Neural cell (in vitro differentiated cells): ENCODE results near the gene ANK2. TPM values are rescaled to one million over a fixed set of nuclear protein-coding genes. Genes with fewer than 3 reads are reported as not detected.

ENCODE experiments used
- H2AFZ ChIP-seq: fragments of 200-600, 300-800 bp; sonication (generic), shearing (Covaris generic); 2 replicates; pipeline ENCODE4 v1.6.0; 2014; ENCODE audit warnings: low read depth, mild to moderate bottlenecking, antibody characterized with exemption, low read length, moderate library complexity
- H3F3A ChIP-seq: fragments of 200-600 bp; shearing (Covaris generic); 2 replicates; pipeline ENCODE4 v1.6.1; 2016; ENCODE audit warnings: mild to moderate bottlenecking, moderate library complexity, mixed read lengths, antibody characterized with exemption, low read length; ENCODE audit not compliant: insufficient read depth, poor library complexity, severe bottlenecking
- H3K27ac ChIP-seq: fragments of 200-600, 300-800 bp; sonication (generic), shearing (Covaris generic); 2 replicates; pipeline ENCODE4 v1.5.1; 2014; ENCODE audit warnings: mild to moderate bottlenecking, low read length, moderate library complexity
- H3K27me3 ChIP-seq: fragments of 300-800, 200-600 bp; sonication (generic), shearing (Covaris generic); 2 replicates; pipeline ENCODE4 v1.6.0; 2014; ENCODE audit warnings: mild to moderate bottlenecking, low read depth, low read length, moderate library complexity; ENCODE audit not compliant: insufficient read depth
- H3K36me3 ChIP-seq: fragments of 300-800, 200-600 bp; sonication (generic), shearing (Covaris generic); 2 replicates; pipeline ENCODE4 v1.5.1; 2014; ENCODE audit warnings: mild to moderate bottlenecking, antibody characterized with exemption, low read length, moderate library complexity; ENCODE audit not compliant: insufficient read depth
- H3K4me2 ChIP-seq: fragments of 300-800, 200-600 bp; sonication (generic), shearing (Covaris generic); 2 replicates; pipeline ENCODE4 v1.6.0; 2014; ENCODE audit warnings: mild to moderate bottlenecking, low read length
- H3K4me3 ChIP-seq: fragments of 300-800, 200-600 bp; sonication (generic), shearing (Covaris generic); 2 replicates; pipeline ENCODE4 v1.5.1; 2014; ENCODE audit warnings: mild to moderate bottlenecking, low read length, moderate library complexity
- H3K79me2 ChIP-seq: fragments of 200-600 bp; shearing (Covaris generic); replicated peaks from 2 replicates; pipeline ENCODE4 v1.6.0; 2014; ENCODE audit warnings: mild to moderate bottlenecking, low read length, moderate library complexity; ENCODE audit not compliant: insufficient read depth
- H3K9ac ChIP-seq: fragments of 300-800, 200-600 bp; sonication (generic), shearing (Covaris generic); 2 replicates; pipeline ENCODE4 v1.6.1; 2016; ENCODE audit warnings: mild to moderate bottlenecking, low read length, mixed read lengths
- H3K9me2 ChIP-seq: fragments of 200-600 bp; shearing (Covaris generic); 2 replicates; pipeline ENCODE4 v1.6.1; 2016; ENCODE audit warnings: mild to moderate bottlenecking, low read length, mixed read lengths; ENCODE audit not compliant: insufficient read depth
- H3K9me3 ChIP-seq: fragments of 200-600, 300-800 bp; sonication (generic), shearing (Covaris generic); 2 replicates; pipeline ENCODE4 v1.6.1; 2016; ENCODE audit warnings: mild to moderate bottlenecking, mixed run types, low read length, moderate library complexity, mixed read lengths
- H4K20me1 ChIP-seq: fragments of 200-600 bp; shearing (Covaris generic); 2 replicates; pipeline ENCODE4 v1.6.1; 2016; ENCODE audit warnings: mild to moderate bottlenecking, mixed run types; ENCODE audit not compliant: insufficient read depth
- CTCF ChIP-seq: fragments of 450-650 bp; IDR thresholded peaks from 2 replicates; pipeline ENCODE4 v1.5.1; 2014; ENCODE audit warnings: antibody characterized with exemption, mild to moderate bottlenecking, moderate library complexity; ENCODE audit not compliant: poor library complexity, severe bottlenecking
- EP300 ChIP-seq: fragments of 450-650 bp; conservative IDR thresholded peaks from 2 replicates; pipeline ENCODE4 v1.6.1; 2014; ENCODE audit warnings: antibody characterized with exemption, mild to moderate bottlenecking, moderate library complexity; ENCODE audit not compliant: poor library complexity, severe bottlenecking
- EZH2 ChIP-seq: fragments of 200-600, 300-800 bp; shearing (Covaris generic), sonication (generic); IDR thresholded peaks from 2 replicates; pipeline ENCODE4 v1.6.1; 2014; ENCODE audit warnings: antibody characterized with exemption, low read length, borderline replicate concordance, mild to moderate bottlenecking; ENCODE audit not compliant: insufficient read depth, poor library complexity, severe bottlenecking
- MXI1 ChIP-seq: fragments of 450-650 bp; conservative IDR thresholded peaks from 2 replicates; pipeline ENCODE4 v1.6.1; 2014; ENCODE audit warnings: antibody characterized with exemption, mild to moderate bottlenecking; ENCODE audit not compliant: poor library complexity, severe bottlenecking
- POLR2AphosphoS5 ChIP-seq: IDR thresholded peaks from 2 replicates; pipeline ENCODE4 v1.6.1; 2012
- RAD21 ChIP-seq: fragments of 450-650 bp; conservative IDR thresholded peaks from 2 replicates; pipeline ENCODE4 v1.6.1; 2014; ENCODE audit warnings: antibody characterized with exemption, mild to moderate bottlenecking, moderate library complexity
- REST ChIP-seq: IDR thresholded peaks from 2 replicates; pipeline ENCODE4 v1.6.1; 2012; ENCODE audit warnings: borderline replicate concordance
- SMC3 ChIP-seq: fragments of 450-650 bp; conservative IDR thresholded peaks from 2 replicates; pipeline ENCODE4 v1.6.1; 2014; ENCODE audit warnings: antibody characterized with exemption, mild to moderate bottlenecking, moderate library complexity; ENCODE audit not compliant: poor library complexity
- TAF1 ChIP-seq: IDR thresholded peaks from 2 replicates; pipeline ENCODE4 v1.6.1; 2012; ENCODE audit warnings: low read depth
- polyA plus RNA-seq: library from polyadenylated mRNA; depleted of rRNA; stranded (reverse); fragments of >200 nt; gene quantifications from 2 replicates; pipeline ENCODE4 v1.2.3, GENCODE V29; 2014

The ANK2 gene
- polyA plus RNA-seq, 1 donor from 2014 or later: 52.0 TPM

- Histone ChIP-seq H3K27ac (no peak overlapping the region), H3K79me2 (peaks cover 4% of the 10 kb centered on the region)
Observed at GRCh38 chr4:113080624-113081023, 31.2 kb downstream of the ANK2 start.

GRCh38 chr4:113083346-113083745 lies 33.9 kb downstream of the ANK2 start:
- no peak for TF ChIP-seq REST
- no peak for TF ChIP-seq CTCF
- no peak overlapping the region for H3K27ac ChIP-seq

More at GRCh38 chr4:113080624-113081023, 31.2 kb downstream of the ANK2 start:
- H3K4me2 ChIP-seq: no peak overlapping the region
- no peak overlapping the region for H3K9ac ChIP-seq
- no peak overlapping the region for H2AFZ ChIP-seq
- no peak overlapping the region for H3K4me3 ChIP-seq
- H3K36me3 ChIP-seq: no peaks in the 10 kb centered on the region
- no peaks in the 10 kb centered on the region for H3K27me3 ChIP-seq
- H3K9me3 ChIP-seq: no peaks in the 10 kb centered on the region
- no peaks in the 10 kb centered on the region for H4K20me1 ChIP-seq
- H3F3A ChIP-seq: no peaks in the 10 kb centered on the region
- H3K9me2 ChIP-seq: no peaks in the 10 kb centered on the region
- TF ChIP-seq SMC3: no peak
- TF ChIP-seq TAF1: no peak
- TF ChIP-seq RAD21: no peak
- TF ChIP-seq MXI1: no peak

GRCh38 chr4:113086172-113086695 lies 36.8 kb downstream of the ANK2 start:
- Histone ChIP-seq H3K9ac (no peak overlapping the region), H3K27ac (no peak overlapping the region)
- TF ChIP-seq CTCF (no peak), TAF1 (no peak), REST (no peak), EZH2 (no peak), RAD21 (no peak), POLR2AphosphoS5 (no peak), EP300 (no peak), MXI1 (no peak), SMC3 (no peak)

More at GRCh38 chr4:113083346-113083745, 33.9 kb downstream of the ANK2 start:
- H3K36me3 ChIP-seq: no peaks in the 10 kb centered on the region
- H2AFZ ChIP-seq: no peak overlapping the region
- H3K9me2 ChIP-seq: no peaks in the 10 kb centered on the region
- H3K79me2 ChIP-seq: peaks cover 4% of the 10 kb centered on the region
- H3K4me3 ChIP-seq: no peak overlapping the region
- no peaks in the 10 kb centered on the region for H3K27me3 ChIP-seq
- no peak overlapping the region for H3K9ac ChIP-seq
- no peaks in the 10 kb centered on the region for H3K9me3 ChIP-seq
- no peaks in the 10 kb centered on the region for H3F3A ChIP-seq
- H3K4me2 ChIP-seq: no peak overlapping the region
- H4K20me1 ChIP-seq: no peaks in the 10 kb centered on the region

More at GRCh38 chr4:113086172-113086695, 36.8 kb downstream of the ANK2 start:
- H3K36me3 ChIP-seq: no peaks in the 10 kb centered on the region
- H3K9me3 ChIP-seq: no peaks in the 10 kb centered on the region
- H3K27me3 ChIP-seq: no peaks in the 10 kb centered on the region
- H3K79me2 ChIP-seq: peaks cover 4% of the 10 kb centered on the region
- H3K4me3 ChIP-seq: no peak overlapping the region
- no peak overlapping the region for H2AFZ ChIP-seq
- no peak overlapping the region for H3K4me2 ChIP-seq
- no peaks in the 10 kb centered on the region for H3F3A ChIP-seq
- H4K20me1 ChIP-seq: no peaks in the 10 kb centered on the region
- no peaks in the 10 kb centered on the region for H3K9me2 ChIP-seq
